Measurements from ENCODE around the gene RPS4Y2. TPM values are rescaled to one million over a fixed set of nuclear protein-coding genes. Genes with fewer than 3 reads are reported as not detected.

Gene RPS4Y2
- total RNA-seq, 2 experiments from 2014 or later: not detected

DNA sequence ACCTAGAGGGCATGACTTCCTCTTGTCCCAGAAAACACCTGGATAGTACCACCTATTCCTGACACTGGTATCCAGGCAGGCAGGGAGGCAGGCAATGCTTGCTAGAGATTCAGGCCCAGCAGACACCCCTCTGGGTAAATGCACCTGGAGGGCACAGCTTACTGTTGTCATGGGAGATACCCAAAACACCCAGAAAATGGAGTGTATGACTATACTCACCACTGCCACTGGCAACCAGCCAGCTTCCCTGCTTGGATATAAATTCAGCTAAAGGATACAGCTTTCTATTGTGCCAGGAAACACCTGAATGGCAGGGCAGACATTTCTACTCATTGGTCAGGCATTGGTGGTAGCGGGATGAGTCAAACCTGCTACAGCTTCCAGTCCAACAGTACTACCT, 58.9 kb downstream of the RPS4Y2 start:
- no peak for DNase-seq
- ChIA-PET CTCF (no interaction called here), POLR2A (no interaction called here)
- intact Hi-C loops (cut with DNase I, micrococcal nuclease): no loop called here
- Mint-ChIP-seq H3K4me1 (ENCODE audit: low read depth) (peaks cover 12% of the 10 kb centered on the region), H3K9me3 (no peaks in the 10 kb centered on the region), H3K27me3 (no peaks in the 10 kb centered on the region), H3K27ac (no peak overlapping the region), H3K36me3 (ENCODE audit: low read depth) (no peaks in the 10 kb centered on the region), H3K4me3 (no peak overlapping the region)
- H3K4me3 ChIP-seq (ENCODE audit: low read length): no peak overlapping the region
- TF ChIP-seq, protein P1, sequence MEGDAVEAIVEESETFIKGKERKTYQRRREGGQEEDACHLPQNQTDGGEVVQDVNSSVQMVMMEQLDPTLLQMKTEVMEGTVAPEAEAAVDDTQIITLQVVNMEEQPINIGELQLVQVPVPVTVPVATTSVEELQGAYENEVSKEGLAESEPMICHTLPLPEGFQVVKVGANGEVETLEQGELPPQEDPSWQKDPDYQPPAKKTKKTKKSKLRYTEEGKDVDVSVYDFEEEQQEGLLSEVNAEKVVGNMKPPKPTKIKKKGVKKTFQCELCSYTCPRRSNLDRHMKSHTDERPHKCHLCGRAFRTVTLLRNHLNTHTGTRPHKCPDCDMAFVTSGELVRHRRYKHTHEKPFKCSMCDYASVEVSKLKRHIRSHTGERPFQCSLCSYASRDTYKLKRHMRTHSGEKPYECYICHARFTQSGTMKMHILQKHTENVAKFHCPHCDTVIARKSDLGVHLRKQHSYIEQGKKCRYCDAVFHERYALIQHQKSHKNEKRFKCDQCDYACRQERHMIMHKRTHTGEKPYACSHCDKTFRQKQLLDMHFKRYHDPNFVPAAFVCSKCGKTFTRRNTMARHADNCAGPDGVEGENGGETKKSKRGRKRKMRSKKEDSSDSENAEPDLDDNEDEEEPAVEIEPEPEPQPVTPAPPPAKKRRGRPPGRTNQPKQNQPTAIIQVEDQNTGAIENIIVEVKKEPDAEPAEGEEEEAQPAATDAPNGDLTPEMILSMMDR (IDR thresholded peaks at IDR 0.05): no peak
- H3K4me1 ChIP-seq (ENCODE audit: insufficient read depth, low read length): peaks cover 15% of the 10 kb centered on the region
- no peaks in the 10 kb centered on the region for H3K9me3 ChIP-seq (ENCODE audit: control insufficient read depth in 1 of 2, insufficient read depth in 1 of 2, low read length in 2 of 2)
- H3K27me3 ChIP-seq (ENCODE audit: control insufficient read depth in 1 of 2, insufficient read depth in 2 of 2, low read length in 2 of 2): no peaks in the 10 kb centered on the region
- no peak overlapping the region for H3K27ac ChIP-seq (ENCODE audit: low read depth in 1 of 2, low read length in 2 of 2)
- ATAC-seq (ENCODE audit: poor library complexity): no peak
- no peaks in the 10 kb centered on the region for H3K36me3 ChIP-seq (ENCODE audit: insufficient read depth, low read length)

DNA sequence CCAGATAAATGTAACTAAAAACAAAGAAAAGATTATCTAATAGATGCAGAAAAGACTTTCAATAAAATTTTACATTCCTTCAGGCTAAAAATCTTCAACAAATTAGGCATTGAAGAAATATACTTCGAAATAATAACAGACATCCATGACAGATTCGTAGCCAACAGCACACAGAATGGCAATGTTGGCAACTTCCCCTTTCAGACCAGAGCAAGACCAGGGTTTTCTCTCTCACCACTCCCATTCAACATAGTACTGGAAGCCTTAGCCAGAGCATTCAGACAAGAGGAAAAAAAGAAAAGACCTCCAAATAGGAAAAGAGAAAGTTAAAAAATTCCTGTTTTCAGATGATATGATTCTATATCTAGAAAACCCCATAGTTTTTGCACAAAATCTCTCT, 61.2 kb downstream of the RPS4Y2 start:
- Histone ChIP-seq H3K4me1 (ENCODE audit: insufficient read depth, low read length) (peaks cover 15% of the 10 kb centered on the region), H3K9me3 (ENCODE audit: control insufficient read depth in 1 of 2, insufficient read depth in 1 of 2, low read length in 2 of 2) (no peaks in the 10 kb centered on the region), H3K27me3 (ENCODE audit: control insufficient read depth in 1 of 2, insufficient read depth in 2 of 2, low read length in 2 of 2) (no peaks in the 10 kb centered on the region), H3K36me3 (ENCODE audit: insufficient read depth, low read length) (no peaks in the 10 kb centered on the region), H3K4me3 (ENCODE audit: low read length) (no peak overlapping the region), H3K27ac (ENCODE audit: low read depth in 1 of 2, low read length in 2 of 2) (no peak overlapping the region)
- ChIA-PET CTCF (no interaction called here), POLR2A (no interaction called here)
- no peak overlapping the region for H3K27ac Mint-ChIP-seq
- H3K27me3 Mint-ChIP-seq: no peaks in the 10 kb centered on the region
- ATAC-seq (ENCODE audit: poor library complexity): no peak
- TF ChIP-seq, protein P1 (IDR thresholded peaks at IDR 0.05): no peak
- H3K4me3 Mint-ChIP-seq: no peak overlapping the region
- intact Hi-C loops (cut with DNase I, micrococcal nuclease): no loop called here
- no peaks in the 10 kb centered on the region for H3K36me3 Mint-ChIP-seq (ENCODE audit: low read depth)
- DNase-seq: no peak
- peaks cover 12% of the 10 kb centered on the region for H3K4me1 Mint-ChIP-seq (ENCODE audit: low read depth)
- H3K9me3 Mint-ChIP-seq: no peaks in the 10 kb centered on the region

Other genes with a start within 250 kb of the RPS4Y2 start
- 10 to 100 TPM; 18.7 to 19.1 TPM for gene EIF1AY, start 180.3 kb upstream of the RPS4Y2 start, total RNA-seq